ENCODE results near the gene NCAPD3. TPM values are rescaled to one million over a fixed set of nuclear protein-coding genes. Genes with fewer than 3 reads are reported as not detected.

The NCAPD3 gene
- polyA plus RNA-seq, 1 donor = 20.2 TPM

DNA sequence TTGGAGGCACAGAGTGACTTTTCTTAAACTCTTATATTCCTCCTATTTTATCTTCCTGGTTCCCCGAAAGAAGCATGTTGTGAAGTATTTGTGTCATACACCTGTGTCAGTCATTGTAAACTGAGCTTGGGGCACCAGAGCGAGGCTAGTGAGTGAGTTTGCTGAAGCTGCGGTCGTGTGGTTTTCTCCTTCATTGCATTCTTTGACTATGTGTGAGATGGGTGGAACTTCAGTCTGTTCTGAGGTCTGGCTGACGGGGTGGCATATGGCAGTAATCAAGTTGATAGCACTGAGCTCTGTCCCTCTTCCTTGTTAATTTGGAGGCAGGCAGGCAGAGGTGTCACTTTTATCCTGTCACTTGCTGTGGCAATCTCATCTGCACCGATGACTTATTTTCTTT, 4.9 kb upstream of the NCAPD3 start:
- Histone ChIP-seq H3K27me3 (ENCODE audit: control insufficient read depth, insufficient read depth, low read length) (no peaks in the 10 kb centered on the region), H3K4me3 (ENCODE audit: low read length) (no peak overlapping the region), H3K9me3 (ENCODE audit: control insufficient read depth, low read depth, low read length) (no peaks in the 10 kb centered on the region), H3K4me1 (ENCODE audit: control insufficient read depth, insufficient read depth, low read length) (no peaks in the 10 kb centered on the region), H3K36me3 (ENCODE audit: control insufficient read depth, insufficient read depth, low read length) (peaks cover 15% of the 10 kb centered on the region), H3K27ac (ENCODE audit: low read length) (no peak overlapping the region)
- DNase-seq = no peak
- WGBS (ENCODE audit: insufficient coverage, low lambda C conversion rate) = 65% methylated on average over 2 of the region's 6 CpGs

DNA sequence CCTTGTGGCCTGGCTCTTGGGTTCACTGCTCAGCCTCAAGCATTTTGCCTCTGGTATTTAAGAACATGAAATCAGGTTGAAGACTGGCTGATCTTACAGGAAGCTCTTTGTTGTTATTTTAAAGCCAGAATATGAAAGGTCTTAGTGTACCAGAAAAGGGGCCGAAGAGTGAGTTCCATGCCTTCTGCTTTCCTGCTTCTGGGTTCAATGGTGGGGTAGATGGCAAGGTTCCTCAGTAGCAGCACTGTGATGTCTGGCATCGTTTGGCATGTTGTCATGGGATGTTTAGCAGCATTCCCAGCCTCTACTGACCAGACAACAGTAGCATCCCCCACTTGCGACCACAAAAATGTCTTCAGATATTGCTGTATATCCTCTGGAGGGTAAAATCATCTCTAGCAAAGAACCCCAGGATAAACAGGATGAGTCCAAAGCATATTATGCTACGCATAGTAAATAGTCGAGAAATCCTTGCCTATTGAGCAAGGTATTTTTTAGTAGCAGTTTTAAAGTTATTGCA, 3.1 kb upstream of the NCAPD3 start:
- no peak for DNase-seq
- Histone ChIP-seq H3K36me3 (ENCODE audit: control insufficient read depth, insufficient read depth, low read length) (peaks cover 12% of the 10 kb centered on the region), H3K4me1 (ENCODE audit: control insufficient read depth, insufficient read depth, low read length) (no peaks in the 10 kb centered on the region), H3K27me3 (ENCODE audit: control insufficient read depth, insufficient read depth, low read length) (no peaks in the 10 kb centered on the region), H3K9me3 (ENCODE audit: control insufficient read depth, low read depth, low read length) (no peaks in the 10 kb centered on the region), H3K4me3 (ENCODE audit: low read length) (no peak overlapping the region), H3K27ac (ENCODE audit: low read length) (no peak overlapping the region)
- 87% methylated on average over 2 of the region's 5 CpGs for WGBS (ENCODE audit: insufficient coverage, low lambda C conversion rate)

DNA sequence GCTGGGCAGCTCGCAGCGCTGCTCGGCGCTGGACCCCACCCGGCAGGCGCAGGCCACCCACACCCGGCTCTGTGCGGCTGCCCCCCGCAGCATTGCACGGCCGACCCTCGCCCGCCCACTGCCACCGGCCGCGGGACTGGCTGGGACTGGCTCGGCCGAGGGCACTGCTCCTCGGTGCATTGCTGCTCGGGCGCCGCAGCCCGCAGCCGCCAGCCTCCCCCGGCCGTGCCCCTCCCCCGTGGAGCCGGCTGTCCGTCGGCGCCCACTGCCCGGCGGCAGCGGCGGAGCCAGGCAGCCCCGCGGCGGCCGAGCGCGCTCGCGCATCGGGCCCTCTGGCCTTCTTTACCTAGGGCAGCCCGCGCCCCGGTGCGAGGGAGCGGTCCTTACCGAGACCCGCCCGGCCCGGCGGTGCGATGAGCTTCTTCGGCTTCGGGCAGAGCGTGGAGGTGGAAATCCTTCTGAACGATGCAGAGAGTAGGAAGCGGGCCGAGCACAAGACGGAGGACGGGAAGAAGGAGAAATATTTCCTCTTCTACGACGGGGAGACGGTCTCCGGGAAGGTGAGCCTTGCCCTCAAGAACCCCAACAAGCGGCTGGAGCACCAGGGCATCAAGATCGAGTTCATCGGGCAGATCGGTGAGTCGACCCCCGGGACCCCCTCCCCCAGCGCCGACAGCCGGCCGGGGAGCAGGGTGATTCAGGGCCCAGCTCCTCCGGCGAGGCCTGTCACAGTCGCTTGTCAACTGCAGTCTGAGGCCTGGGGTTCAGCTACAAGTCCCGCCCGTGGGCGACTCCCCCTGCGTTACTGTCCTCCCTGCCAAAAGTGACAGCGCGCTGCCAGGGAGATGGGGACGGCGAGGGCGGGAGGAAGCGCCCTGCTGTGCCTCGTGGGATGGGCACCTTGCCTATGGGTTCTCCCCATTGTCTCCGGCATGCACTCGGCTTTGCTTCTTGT, 1.2 kb upstream of the NCAPD3 start:
- H3K4me1 ChIP-seq (ENCODE audit: control insufficient read depth, insufficient read depth, low read length) = no peaks in the 10 kb centered on the region

DNA sequence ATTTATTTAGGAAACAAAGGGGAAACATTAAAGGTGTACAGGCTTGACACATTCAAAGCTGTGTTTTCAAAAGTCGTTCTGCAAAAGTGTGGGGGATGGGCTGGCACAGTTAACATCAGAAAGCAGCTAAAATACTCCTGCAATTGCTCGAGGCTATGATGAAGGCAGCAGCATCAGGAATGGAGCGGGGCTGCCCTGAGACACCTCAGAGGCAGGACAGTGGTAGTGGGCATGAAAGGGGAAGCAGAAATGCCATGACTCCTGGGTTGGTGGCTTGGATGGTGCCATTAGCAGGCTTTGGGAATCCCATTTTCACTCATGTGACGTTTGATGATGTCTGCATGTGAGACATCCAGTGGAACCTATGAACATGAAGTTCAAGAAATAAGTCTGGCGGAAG, 646 bp downstream of the NCAPD3 start:
- H3K27me3 ChIP-seq (ENCODE audit: control insufficient read depth, insufficient read depth, low read length) = no peaks in the 10 kb centered on the region
- peak overlapping the region; percentile 61 for H3K4me3 ChIP-seq (ENCODE audit: low read length)
- peaks cover 16% of the 10 kb centered on the region for H3K36me3 ChIP-seq (ENCODE audit: control insufficient read depth, insufficient read depth, low read length)
- no peaks in the 10 kb centered on the region for H3K9me3 ChIP-seq (ENCODE audit: control insufficient read depth, low read depth, low read length)
- no peaks in the 10 kb centered on the region for H3K4me1 ChIP-seq (ENCODE audit: control insufficient read depth, insufficient read depth, low read length)
- no peak overlapping the region for H3K27ac ChIP-seq (ENCODE audit: low read length)
- WGBS (ENCODE audit: insufficient coverage, low lambda C conversion rate) = 0% methylated on average over 1 of the region's 5 CpGs
- peak in 1 of 2 donors; percentile 11 for DNase-seq

More for the DNA sequence above, 1.2 kb upstream of the NCAPD3 start:
- H3K27ac ChIP-seq (ENCODE audit: low read length) = peak overlapping the region; percentile 20
- peaks cover 6% of the 10 kb centered on the region for H3K36me3 ChIP-seq (ENCODE audit: control insufficient read depth, insufficient read depth, low read length)
- DNase-seq = peak; percentile 20 to 43
- no peaks in the 10 kb centered on the region for H3K27me3 ChIP-seq (ENCODE audit: control insufficient read depth, insufficient read depth, low read length)
- peak overlapping the region; percentile 83 for H3K4me3 ChIP-seq (ENCODE audit: low read length)
- H3K9me3 ChIP-seq (ENCODE audit: control insufficient read depth, low read depth, low read length) = no peaks in the 10 kb centered on the region
- WGBS (ENCODE audit: insufficient coverage, low lambda C conversion rate) = no CpG with 5 or more reads among the region's 93 CpGs

DNA sequence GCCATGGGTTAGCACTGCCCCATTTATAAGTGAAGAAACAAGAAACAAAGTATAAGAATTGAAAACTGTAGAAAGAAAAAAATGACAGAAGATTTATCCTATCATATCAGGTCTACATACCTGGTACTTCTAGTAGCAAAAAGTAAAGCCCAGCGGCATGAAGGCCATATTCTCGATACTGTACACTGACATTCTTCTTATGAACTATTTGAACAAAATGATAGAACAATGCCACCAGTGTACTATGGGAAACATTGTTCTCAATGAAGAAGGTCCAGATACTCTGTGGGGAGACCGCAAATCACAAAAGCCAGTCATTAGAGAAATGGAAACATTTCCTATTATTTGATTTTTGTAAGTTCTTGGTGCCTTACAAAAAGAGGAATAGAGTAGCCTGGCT, 7.0 kb downstream of the NCAPD3 start:
- no CpG with 5 or more reads among the region's 3 CpGs for WGBS (ENCODE audit: insufficient coverage, low lambda C conversion rate)
- Histone ChIP-seq H3K36me3 (ENCODE audit: control insufficient read depth, insufficient read depth, low read length) (peaks cover 21% of the 10 kb centered on the region), H3K27ac (ENCODE audit: low read length) (no peak overlapping the region), H3K27me3 (ENCODE audit: control insufficient read depth, insufficient read depth, low read length) (no peaks in the 10 kb centered on the region), H3K4me3 (ENCODE audit: low read length) (no peak overlapping the region), H3K9me3 (ENCODE audit: control insufficient read depth, low read depth, low read length) (no peaks in the 10 kb centered on the region), H3K4me1 (ENCODE audit: control insufficient read depth, insufficient read depth, low read length) (no peaks in the 10 kb centered on the region)
- DNase-seq = no peak

DNA sequence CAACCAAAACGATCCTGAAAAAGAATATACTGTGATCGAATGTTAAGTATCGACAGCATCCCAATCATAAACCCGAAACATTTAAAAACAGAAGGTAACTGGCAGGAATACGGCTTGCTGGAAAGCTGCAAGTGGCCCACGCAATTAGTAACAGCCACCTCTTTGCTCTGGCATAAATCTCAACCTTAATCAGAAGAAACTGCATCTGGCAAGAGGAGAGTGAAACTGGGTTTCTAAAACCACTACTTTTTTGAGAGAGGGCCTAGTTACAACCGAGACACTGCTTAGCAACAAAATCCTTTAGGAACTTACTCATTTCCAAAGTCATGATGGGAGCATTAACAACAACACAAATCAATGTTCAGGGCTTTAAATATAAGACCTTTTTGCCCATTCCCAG, 7.9 kb downstream of the NCAPD3 start:
- Histone ChIP-seq H3K4me3 (ENCODE audit: low read length) (no peak overlapping the region), H3K36me3 (ENCODE audit: control insufficient read depth, insufficient read depth, low read length) (peaks cover 21% of the 10 kb centered on the region), H3K27ac (ENCODE audit: low read length) (no peak overlapping the region), H3K27me3 (ENCODE audit: control insufficient read depth, insufficient read depth, low read length) (no peaks in the 10 kb centered on the region), H3K4me1 (ENCODE audit: control insufficient read depth, insufficient read depth, low read length) (no peaks in the 10 kb centered on the region), H3K9me3 (ENCODE audit: control insufficient read depth, low read depth, low read length) (no peaks in the 10 kb centered on the region)
- 100% methylated on average over 1 of the region's 7 CpGs for WGBS (ENCODE audit: insufficient coverage, low lambda C conversion rate)
- no peak for DNase-seq

DNA sequence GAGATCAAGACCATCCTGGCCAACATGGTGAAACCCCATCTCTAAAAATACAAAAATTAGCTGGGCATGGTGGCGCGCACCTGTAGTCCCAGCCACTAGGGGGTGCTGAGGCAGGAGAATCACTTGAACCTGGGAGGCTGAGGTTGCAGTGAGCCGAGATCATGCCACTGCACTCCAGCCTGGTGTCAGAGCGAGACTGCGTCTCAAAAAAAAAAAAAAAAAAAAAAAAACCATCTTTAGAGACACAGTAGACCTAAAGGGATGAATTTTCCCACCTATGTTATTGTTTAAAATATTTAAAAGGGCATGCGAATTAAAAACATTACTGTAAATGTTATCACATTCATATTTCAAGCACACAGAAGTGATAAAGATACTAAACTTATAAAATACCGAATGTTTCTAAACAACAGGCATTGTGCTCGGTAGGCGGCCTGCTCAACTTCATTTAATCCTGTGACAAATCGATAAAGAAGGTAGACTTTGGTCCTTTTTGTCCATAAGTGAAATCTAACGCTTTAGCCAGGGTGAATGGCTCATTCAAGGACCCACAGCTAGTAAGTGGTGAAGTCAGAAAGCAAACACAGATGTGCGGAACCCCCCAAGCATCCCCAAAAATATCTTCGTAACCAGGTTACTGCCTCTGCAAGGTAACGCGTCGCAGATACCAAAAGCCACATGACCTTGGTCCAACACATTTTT, 16.1 kb downstream of the NCAPD3 start:
- H3K4me1 ChIP-seq (ENCODE audit: control insufficient read depth, insufficient read depth, low read length) = no peaks in the 10 kb centered on the region
- DNase-seq = no peak
- H3K27ac ChIP-seq (ENCODE audit: low read length) = no peak overlapping the region
- WGBS (ENCODE audit: insufficient coverage, low lambda C conversion rate) = 100% methylated on average over 1 of the region's 16 CpGs
- H3K9me3 ChIP-seq (ENCODE audit: control insufficient read depth, low read depth, low read length) = no peaks in the 10 kb centered on the region
- H3K36me3 ChIP-seq (ENCODE audit: control insufficient read depth, insufficient read depth, low read length) = peaks cover 47% of the 10 kb centered on the region
- H3K27me3 ChIP-seq (ENCODE audit: control insufficient read depth, insufficient read depth, low read length) = no peaks in the 10 kb centered on the region
- H3K4me3 ChIP-seq (ENCODE audit: low read length) = no peak overlapping the region

DNA sequence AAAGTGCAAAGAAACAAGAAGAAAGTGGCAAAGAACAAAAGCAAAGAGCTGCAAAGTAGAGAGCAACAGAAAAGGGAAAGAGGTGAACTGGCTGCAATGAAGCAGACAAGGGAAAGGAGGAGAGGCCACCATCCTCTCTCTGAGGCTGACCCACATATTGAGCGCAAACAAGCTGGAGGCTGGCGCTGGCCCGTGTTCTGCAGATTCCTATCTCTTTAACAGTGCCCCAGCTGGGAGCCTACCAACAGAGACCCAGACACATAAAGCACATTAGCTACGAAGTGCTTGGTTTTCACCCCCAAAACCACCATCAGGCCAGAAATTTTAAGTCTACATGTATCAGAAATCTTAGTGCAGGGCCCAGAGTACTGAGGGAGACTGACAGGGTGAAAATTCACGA, 17.6 kb downstream of the NCAPD3 start:
- no peak overlapping the region for H3K4me3 ChIP-seq (ENCODE audit: low read length)
- H3K27me3 ChIP-seq (ENCODE audit: control insufficient read depth, insufficient read depth, low read length) = no peaks in the 10 kb centered on the region
- H3K4me1 ChIP-seq (ENCODE audit: control insufficient read depth, insufficient read depth, low read length) = no peaks in the 10 kb centered on the region
- no peaks in the 10 kb centered on the region for H3K9me3 ChIP-seq (ENCODE audit: control insufficient read depth, low read depth, low read length)
- no peak for DNase-seq
- peaks cover 59% of the 10 kb centered on the region for H3K36me3 ChIP-seq (ENCODE audit: control insufficient read depth, insufficient read depth, low read length)
- H3K27ac ChIP-seq (ENCODE audit: low read length) = no peak overlapping the region
- no CpG with 5 or more reads among the region's 5 CpGs for WGBS (ENCODE audit: insufficient coverage, low lambda C conversion rate)

DNA sequence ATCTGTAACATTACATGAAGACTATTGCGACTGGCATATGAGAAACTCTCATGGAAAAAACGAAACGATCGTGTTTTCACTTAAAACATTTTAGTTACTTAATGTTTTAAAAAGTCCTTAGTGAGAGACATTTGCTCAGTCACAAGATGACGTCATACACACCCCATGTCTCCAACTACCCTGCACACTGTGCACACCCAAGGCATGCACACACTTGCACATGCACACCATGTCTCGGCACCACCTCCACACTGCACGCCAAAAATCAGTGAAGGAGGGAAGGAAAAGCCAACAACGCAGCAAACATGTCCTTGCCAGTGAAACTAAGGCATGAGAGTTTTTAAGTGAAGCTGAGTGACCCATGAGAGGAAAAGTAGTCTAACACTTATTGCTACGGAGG, 18.0 kb downstream of the NCAPD3 start:
- no peaks in the 10 kb centered on the region for H3K9me3 ChIP-seq (ENCODE audit: control insufficient read depth, low read depth, low read length)

DNA sequence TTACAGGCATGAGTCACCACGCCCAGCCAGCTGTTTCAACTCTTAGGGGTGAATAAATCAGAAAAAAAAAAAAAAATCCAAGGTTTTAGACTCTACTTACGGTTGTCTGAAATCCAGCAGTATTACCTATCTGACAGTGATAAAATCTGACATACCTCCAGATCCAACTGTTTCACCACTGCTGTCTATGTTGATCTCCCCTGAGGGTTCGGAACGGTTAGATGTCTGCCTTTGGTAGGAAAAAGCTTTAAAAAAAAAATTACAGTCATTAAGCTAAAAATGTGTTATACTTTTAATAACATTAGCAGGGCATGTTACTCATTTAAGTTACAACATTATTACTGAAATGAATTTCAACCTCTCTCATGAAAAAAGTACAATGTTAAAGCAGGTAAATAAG, 21.1 kb downstream of the NCAPD3 start:
- DNase-seq = no peak
- peaks cover 46% of the 10 kb centered on the region for H3K36me3 ChIP-seq (ENCODE audit: control insufficient read depth, insufficient read depth, low read length)
- no peaks in the 10 kb centered on the region for H3K27me3 ChIP-seq (ENCODE audit: control insufficient read depth, insufficient read depth, low read length)
- H3K4me3 ChIP-seq (ENCODE audit: low read length) = no peak overlapping the region
- no peaks in the 10 kb centered on the region for H3K9me3 ChIP-seq (ENCODE audit: control insufficient read depth, low read depth, low read length)
- H3K4me1 ChIP-seq (ENCODE audit: control insufficient read depth, insufficient read depth, low read length) = no peaks in the 10 kb centered on the region
- no peak overlapping the region for H3K27ac ChIP-seq (ENCODE audit: low read length)
- no CpG with 5 or more reads among the region's 4 CpGs for WGBS (ENCODE audit: insufficient coverage, low lambda C conversion rate)

More for the DNA sequence above, 18.0 kb downstream of the NCAPD3 start:
- no peak overlapping the region for H3K27ac ChIP-seq (ENCODE audit: low read length)
- no peak overlapping the region for H3K4me3 ChIP-seq (ENCODE audit: low read length)
- no peaks in the 10 kb centered on the region for H3K4me1 ChIP-seq (ENCODE audit: control insufficient read depth, insufficient read depth, low read length)
- no peaks in the 10 kb centered on the region for H3K27me3 ChIP-seq (ENCODE audit: control insufficient read depth, insufficient read depth, low read length)
- no peak for DNase-seq
- 89% methylated on average over 1 of the region's 9 CpGs for WGBS (ENCODE audit: insufficient coverage, low lambda C conversion rate)
- peaks cover 61% of the 10 kb centered on the region for H3K36me3 ChIP-seq (ENCODE audit: control insufficient read depth, insufficient read depth, low read length)

Data from large intestine (tissue), 3 donors.